GM18499 (cell line): ENCODE data around the gene OMG.
"Not testable (repeated sequence)": the region's sequence is repeated elsewhere in the genome, so short reads cannot be mapped to it uniquely, and the experiment has no call there.

Experiments used
- ATAC-seq: cut with Tn5 transposase; IDR thresholded peaks from one replicate; pipeline ENCODE4 v1.9.1; 2021; ENCODE audit warnings: moderate number of reproducible peaks; ENCODE audit not compliant: insufficient read depth, unreplicated experiment

Gene OMG

GRCh38 chr17:31269036-31269577, 27.9 kb downstream of the OMG start:
- no peak for ATAC-seq

- no peak for ATAC-seq
These were observed 31.0 kb downstream of the OMG start for GRCh38 chr17:31266042-31266441.

GRCh38 chr17:31262923-31263322, 34.1 kb downstream of the OMG start:
- ATAC-seq, result not testable (repeated sequence)

- ATAC-seq, result no peak
These were observed 35.4 kb downstream of the OMG start for GRCh38 chr17:31261601-31262000.

GRCh38 chr17:31260151-31260550, 36.9 kb downstream of the OMG start:
- ATAC-seq, result no peak

- ATAC-seq, result no peak
These were observed 40.1 kb downstream of the OMG start for GRCh38 chr17:31256936-31257335.

- no peak for ATAC-seq
These were observed 42.4 kb downstream of the OMG start for GRCh38 chr17:31254654-31255053.

GRCh38 chr17:31252741-31253140, 44.3 kb downstream of the OMG start:
- ATAC-seq, result no peak

GRCh38 chr17:31251970-31252328, 45.1 kb downstream of the OMG start:
- no peak for ATAC-seq

- ATAC-seq, result no peak
These were observed 45.7 kb downstream of the OMG start for GRCh38 chr17:31251105-31251969.

- no peak for ATAC-seq
These were observed 46.8 kb downstream of the OMG start for GRCh38 chr17:31250229-31250628.

- ATAC-seq, result no peak
These were observed 47.3 kb downstream of the OMG start for GRCh38 chr17:31249835-31250141.

GRCh38 chr17:31248986-31249834, 47.8 kb downstream of the OMG start:
- no peak for ATAC-seq
